SK-N-SH treated with all-trans-retinoic acid at 6 μM for 48 hours (cell line): Measurements from ENCODE around the gene STAC3.

Source experiments
- ATAC-seq: fragments of 200-7000 bp; cut with Tn5 transposase; 3 replicates; pipeline ENCODE4 v1.9.1; 2020; ENCODE audit warnings: mild to moderate bottlenecking, moderate library complexity
- ARNTL ChIP-seq: fragments of 450-650 bp; formaldehyde crosslinking; IDR thresholded peaks from 2 replicates; pipeline ENCODE4 v1.5.0; 2020; ENCODE audit warnings: low read depth, mild to moderate bottlenecking, moderate library complexity, borderline replicate concordance
- BACH2 ChIP-seq: fragments of 250-450 bp; sonication (Bioruptor Pico); IDR thresholded peaks from 2 replicates; pipeline ENCODE4 v1.9.0; 2021; ENCODE audit warnings: mild to moderate bottlenecking, borderline replicate concordance
- CSDC2 ChIP-seq: fragments of 250-450 bp; sonication (Bioruptor Pico); IDR thresholded peaks from 2 replicates; pipeline ENCODE4 v1.5.0; 2020; ENCODE audit warnings: mild to moderate bottlenecking, moderate library complexity
- ESRRG ChIP-seq: fragments of 250-450 bp; sonication (Bioruptor Pico); IDR thresholded peaks from 2 replicates; pipeline ENCODE4 v1.6.1; 2021; ENCODE audit warnings: mild to moderate bottlenecking
- ISL1 ChIP-seq: fragments of 250-450 bp; sonication (Bioruptor Pico); IDR thresholded peaks from 2 replicates; pipeline ENCODE4 v2.1.2; 2022; ENCODE audit warnings: mild to moderate bottlenecking, moderate library complexity
- OSR1 ChIP-seq: fragments of 250-450 bp; sonication (Bioruptor Pico); IDR thresholded peaks from 2 replicates; pipeline ENCODE4 v1.8.0; 2022; ENCODE audit warnings: moderate library complexity, mild to moderate bottlenecking, inconsistent platforms
- POU6F1 ChIP-seq: fragments of 250-450 bp; sonication (Bioruptor Pico); IDR thresholded peaks from 2 replicates; pipeline ENCODE4 v1.8.0; 2021; ENCODE audit warnings: low read depth, mild to moderate bottlenecking, moderate library complexity, borderline replicate concordance
- RARB ChIP-seq: fragments of 250-450 bp; sonication (Bioruptor Pico); IDR thresholded peaks from 2 replicates; pipeline ENCODE4 v1.8.0; 2021; ENCODE audit warnings: mild to moderate bottlenecking, moderate library complexity
- SNAI2 ChIP-seq: fragments of 250-450 bp; sonication (Bioruptor Pico); IDR thresholded peaks from 2 replicates; pipeline ENCODE4 v1.5.0; 2020; ENCODE audit warnings: mild to moderate bottlenecking, moderate library complexity
- TCF4 ChIP-seq: fragments of 250-450 bp; sonication (Bioruptor Pico); IDR thresholded peaks from 2 replicates; pipeline ENCODE4 v1.8.0; 2021; ENCODE audit warnings: mild to moderate bottlenecking, moderate library complexity, borderline replicate concordance
- TOX ChIP-seq: fragments of 250-450 bp; sonication (Bioruptor Pico); IDR thresholded peaks from 2 replicates; pipeline ENCODE4 v1.8.0; 2021; ENCODE audit warnings: mild to moderate bottlenecking, moderate library complexity, borderline replicate concordance
- ZC3H10 ChIP-seq: fragments of 250-450 bp; sonication (Bioruptor Pico); IDR thresholded peaks from 2 replicates; pipeline ENCODE4 v1.5.1; 2021; ENCODE audit warnings: mild to moderate bottlenecking, moderate library complexity
- ZFP3 ChIP-seq: fragments of 250-450 bp; sonication (Bioruptor Pico); IDR thresholded peaks from 2 replicates; pipeline ENCODE4 v1.5.0; 2020; ENCODE audit warnings: mild to moderate bottlenecking, moderate library complexity
- ZFP30 ChIP-seq: fragments of 450-650 bp; formaldehyde crosslinking; IDR thresholded peaks from 2 replicates; pipeline ENCODE4 v1.5.0; 2022; ENCODE audit warnings: mild to moderate bottlenecking, moderate library complexity
- ZNF565 ChIP-seq: fragments of 450-650 bp; formaldehyde crosslinking; conservative IDR thresholded peaks from 2 replicates; pipeline ENCODE4 v1.5.0; 2020; ENCODE audit warnings: low read depth, mild to moderate bottlenecking, moderate library complexity
- ZNF70 ChIP-seq: fragments of 450-650 bp; formaldehyde crosslinking; IDR thresholded peaks from 2 replicates; pipeline ENCODE4 v1.5.0; 2020; ENCODE audit warnings: mild to moderate bottlenecking, moderate library complexity
- ZNF8 ChIP-seq: fragments of 450-650 bp; formaldehyde crosslinking; IDR thresholded peaks from 2 replicates; pipeline ENCODE4 v1.5.0; 2020; ENCODE audit warnings: mild to moderate bottlenecking, moderate library complexity
- TF ChIP-seq, protein P1 (sequence below): fragments of 250-450 bp; sonication (Bioruptor Pico); IDR thresholded peaks from 2 replicates; pipeline ENCODE4 v1.5.0; 2020; ENCODE audit warnings: mild to moderate bottlenecking, moderate library complexity
- TF ChIP-seq, protein P2 (sequence below): fragments of 250-450 bp; sonication (Bioruptor Pico); IDR thresholded peaks from 2 replicates; pipeline ENCODE4 v1.8.0; 2020; ENCODE audit warnings: mild to moderate bottlenecking, moderate library complexity, borderline replicate concordance
- TF ChIP-seq, protein P3 (sequence below): fragments of 250-450 bp; sonication (Bioruptor Pico); IDR thresholded peaks from 2 replicates; pipeline ENCODE4 v1.5.1; 2020; ENCODE audit warnings: low read depth, mild to moderate bottlenecking, moderate library complexity

Gene STAC3

DNA sequence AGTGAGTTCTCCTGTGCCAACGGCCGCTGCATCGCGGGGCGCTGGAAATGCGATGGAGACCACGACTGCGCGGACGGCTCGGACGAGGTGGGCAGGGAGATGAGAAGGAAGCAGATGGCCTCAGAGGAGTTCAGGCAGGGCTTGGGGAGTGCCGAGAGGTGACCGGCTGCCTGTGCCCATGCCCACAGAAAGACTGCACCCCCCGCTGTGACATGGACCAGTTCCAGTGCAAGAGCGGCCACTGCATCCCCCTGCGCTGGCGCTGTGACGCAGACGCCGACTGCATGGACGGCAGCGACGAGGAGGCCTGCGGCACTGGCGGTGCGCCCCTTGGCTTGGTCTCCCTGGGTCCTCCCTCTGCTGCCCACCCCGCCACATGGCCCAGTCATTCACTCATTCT lies 47.8 kb downstream of the STAC3 start (continued):
- TF ChIP-seq ESRRG (CRISPR knock-in tag) (no peak), SNAI2 (CRISPR knock-in tag) (no peak), ZNF8 (no peak), ARNTL (CRISPR knock-in tag) (no peak), OSR1 (CRISPR knock-in tag) (no peak)

GRCh38 chr12:57202321-57202720 lies 48.7 kb downstream of the STAC3 start:
- no peak for ATAC-seq
- TF ChIP-seq ZFP3 (CRISPR knock-in tag), result no peak
- TF ChIP-seq BACH2 (CRISPR knock-in tag), result no peak
- no peak for TF ChIP-seq ZFP30
- no peak for TF ChIP-seq RARB (CRISPR knock-in tag)
- TF ChIP-seq SNAI2 (CRISPR knock-in tag), result no peak
- no peak for TF ChIP-seq ZC3H10 (CRISPR knock-in tag)
- TF ChIP-seq POU6F1 (CRISPR knock-in tag), result no peak
- TF ChIP-seq ESRRG (CRISPR knock-in tag), result no peak
- TF ChIP-seq, protein P1, sequence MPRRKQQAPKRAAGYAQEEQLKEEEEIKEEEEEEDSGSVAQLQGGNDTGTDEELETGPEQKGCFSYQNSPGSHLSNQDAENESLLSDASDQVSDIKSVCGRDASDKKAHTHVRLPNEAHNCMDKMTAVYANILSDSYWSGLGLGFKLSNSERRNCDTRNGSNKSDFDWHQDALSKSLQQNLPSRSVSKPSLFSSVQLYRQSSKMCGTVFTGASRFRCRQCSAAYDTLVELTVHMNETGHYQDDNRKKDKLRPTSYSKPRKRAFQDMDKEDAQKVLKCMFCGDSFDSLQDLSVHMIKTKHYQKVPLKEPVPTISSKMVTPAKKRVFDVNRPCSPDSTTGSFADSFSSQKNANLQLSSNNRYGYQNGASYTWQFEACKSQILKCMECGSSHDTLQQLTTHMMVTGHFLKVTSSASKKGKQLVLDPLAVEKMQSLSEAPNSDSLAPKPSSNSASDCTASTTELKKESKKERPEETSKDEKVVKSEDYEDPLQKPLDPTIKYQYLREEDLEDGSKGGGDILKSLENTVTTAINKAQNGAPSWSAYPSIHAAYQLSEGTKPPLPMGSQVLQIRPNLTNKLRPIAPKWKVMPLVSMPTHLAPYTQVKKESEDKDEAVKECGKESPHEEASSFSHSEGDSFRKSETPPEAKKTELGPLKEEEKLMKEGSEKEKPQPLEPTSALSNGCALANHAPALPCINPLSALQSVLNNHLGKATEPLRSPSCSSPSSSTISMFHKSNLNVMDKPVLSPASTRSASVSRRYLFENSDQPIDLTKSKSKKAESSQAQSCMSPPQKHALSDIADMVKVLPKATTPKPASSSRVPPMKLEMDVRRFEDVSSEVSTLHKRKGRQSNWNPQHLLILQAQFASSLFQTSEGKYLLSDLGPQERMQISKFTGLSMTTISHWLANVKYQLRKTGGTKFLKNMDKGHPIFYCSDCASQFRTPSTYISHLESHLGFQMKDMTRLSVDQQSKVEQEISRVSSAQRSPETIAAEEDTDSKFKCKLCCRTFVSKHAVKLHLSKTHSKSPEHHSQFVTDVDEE (CRISPR knock-in tag), result no peak
- TF ChIP-seq ZNF565 (CRISPR knock-in tag), result no peak
- TF ChIP-seq TCF4 (CRISPR knock-in tag), result no peak
- TF ChIP-seq, protein P2, sequence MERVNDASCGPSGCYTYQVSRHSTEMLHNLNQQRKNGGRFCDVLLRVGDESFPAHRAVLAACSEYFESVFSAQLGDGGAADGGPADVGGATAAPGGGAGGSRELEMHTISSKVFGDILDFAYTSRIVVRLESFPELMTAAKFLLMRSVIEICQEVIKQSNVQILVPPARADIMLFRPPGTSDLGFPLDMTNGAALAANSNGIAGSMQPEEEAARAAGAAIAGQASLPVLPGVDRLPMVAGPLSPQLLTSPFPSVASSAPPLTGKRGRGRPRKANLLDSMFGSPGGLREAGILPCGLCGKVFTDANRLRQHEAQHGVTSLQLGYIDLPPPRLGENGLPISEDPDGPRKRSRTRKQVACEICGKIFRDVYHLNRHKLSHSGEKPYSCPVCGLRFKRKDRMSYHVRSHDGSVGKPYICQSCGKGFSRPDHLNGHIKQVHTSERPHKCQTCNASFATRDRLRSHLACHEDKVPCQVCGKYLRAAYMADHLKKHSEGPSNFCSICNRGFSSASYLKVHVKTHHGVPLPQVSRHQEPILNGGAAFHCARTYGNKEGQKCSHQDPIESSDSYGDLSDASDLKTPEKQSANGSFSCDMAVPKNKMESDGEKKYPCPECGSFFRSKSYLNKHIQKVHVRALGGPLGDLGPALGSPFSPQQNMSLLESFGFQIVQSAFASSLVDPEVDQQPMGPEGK (CRISPR knock-in tag), result no peak
- no peak for TF ChIP-seq ZNF70

- ATAC-seq, result no peak
These were observed 49.4 kb downstream of the STAC3 start for GRCh38 chr12:57201631-57202030.

GRCh38 chr12:57201219-57201618 lies 49.8 kb downstream of the STAC3 start:
- ATAC-seq, result no peak
- TF ChIP-seq BACH2 (CRISPR knock-in tag) (no peak), ZC3H10 (CRISPR knock-in tag) (no peak), TCF4 (CRISPR knock-in tag) (no peak), ZNF70 (no peak), POU6F1 (CRISPR knock-in tag) (no peak), ZNF565 (CRISPR knock-in tag) (no peak), TOX (no peak), CSDC2 (CRISPR knock-in tag) (no peak), ARNTL (CRISPR knock-in tag) (no peak), ZFP30 (no peak)
- TF ChIP-seq, protein P3, sequence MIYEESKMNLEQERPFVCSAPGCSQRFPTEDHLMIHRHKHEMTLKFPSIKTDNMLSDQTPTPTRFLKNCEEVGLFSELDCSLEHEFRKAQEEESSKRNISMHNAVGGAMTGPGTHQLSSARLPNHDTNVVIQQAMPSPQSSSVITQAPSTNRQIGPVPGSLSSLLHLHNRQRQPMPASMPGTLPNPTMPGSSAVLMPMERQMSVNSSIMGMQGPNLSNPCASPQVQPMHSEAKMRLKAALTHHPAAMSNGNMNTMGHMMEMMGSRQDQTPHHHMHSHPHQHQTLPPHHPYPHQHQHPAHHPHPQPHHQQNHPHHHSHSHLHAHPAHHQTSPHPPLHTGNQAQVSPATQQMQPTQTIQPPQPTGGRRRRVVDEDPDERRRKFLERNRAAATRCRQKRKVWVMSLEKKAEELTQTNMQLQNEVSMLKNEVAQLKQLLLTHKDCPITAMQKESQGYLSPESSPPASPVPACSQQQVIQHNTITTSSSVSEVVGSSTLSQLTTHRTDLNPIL (CRISPR knock-in tag), result no peak

More at GRCh38 chr12:57201631-57202030, 49.4 kb downstream of the STAC3 start:
- TF ChIP-seq ZFP3 (CRISPR knock-in tag), result no peak
- no peak for TF ChIP-seq ZNF8
- no peak for TF ChIP-seq TOX
- TF ChIP-seq OSR1 (CRISPR knock-in tag), result no peak
- no peak for TF ChIP-seq ESRRG (CRISPR knock-in tag)
- TF ChIP-seq ZFP30, result no peak
- no peak for TF ChIP-seq POU6F1 (CRISPR knock-in tag)
- TF ChIP-seq ISL1 (CRISPR knock-in tag), result no peak
- TF ChIP-seq TCF4 (CRISPR knock-in tag), result no peak
